HG02571 (cell line): ENCODE measurements around the gene SFRP2.

Source experiments
- ATAC-seq: cut with Tn5 transposase; IDR thresholded peaks from one replicate; pipeline ENCODE4 v1.9.1; 2021; ENCODE audit warnings: mild to moderate bottlenecking, moderate library complexity; ENCODE audit not compliant: unreplicated experiment

SFRP2 gene

GRCh38 chr4:153776601-153777000 lies 12.3 kb downstream of the SFRP2 start:
- ATAC-seq, result no peak

GRCh38 chr4:153773236-153773690 lies 15.6 kb downstream of the SFRP2 start:
- no peak for ATAC-seq

- ATAC-seq, result no peak
Measured at GRCh38 chr4:153771046-153771445, 17.8 kb downstream of the SFRP2 start.

- ATAC-seq, result no peak
Measured at GRCh38 chr4:153766758-153767157, 22.1 kb downstream of the SFRP2 start.

- ATAC-seq, result no peak
Measured at GRCh38 chr4:153765894-153766293, 23.0 kb downstream of the SFRP2 start.

GRCh38 chr4:153764601-153765368 lies 24.1 kb downstream of the SFRP2 start:
- ATAC-seq, result no peak

- no peak for ATAC-seq
Measured at GRCh38 chr4:153763404-153763803, 25.5 kb downstream of the SFRP2 start.

- no peak for ATAC-seq
Measured at GRCh38 chr4:153759407-153760316, 29.2 kb downstream of the SFRP2 start, which contains the start of gene RNF175. TSS of gene RNF175 (minus strand) at chr4:153760024. CDS start at chr4:153759862, 162 bp downstream.

- ATAC-seq, result no peak
Measured at GRCh38 chr4:153758688-153759406, 30.0 kb downstream of the SFRP2 start.

- ATAC-seq, result no peak
Measured at GRCh38 chr4:153758136-153758535, 30.7 kb downstream of the SFRP2 start.

GRCh38 chr4:153757407-153757806 lies 31.5 kb downstream of the SFRP2 start:
- ATAC-seq, result no peak

- ATAC-seq, result no peak
Measured at GRCh38 chr4:153755186-153755585, 33.7 kb downstream of the SFRP2 start.

GRCh38 chr4:153750197-153750817 lies 38.6 kb downstream of the SFRP2 start:
- peak; percentile 53 for ATAC-seq

- ATAC-seq, result no peak
Measured at GRCh38 chr4:153748378-153748777, 40.5 kb downstream of the SFRP2 start.

- no peak for ATAC-seq
Measured at GRCh38 chr4:153747406-153747955, 41.4 kb downstream of the SFRP2 start.

- ATAC-seq, result no peak
Measured at GRCh38 chr4:153745651-153746050, 43.2 kb downstream of the SFRP2 start.

- ATAC-seq, result no peak
Measured at GRCh38 chr4:153741541-153741940, 47.3 kb downstream of the SFRP2 start.

- no peak for ATAC-seq
Measured at GRCh38 chr4:153735906-153736461, 52.9 kb downstream of the SFRP2 start.

GRCh38 chr4:153733751-153734448 lies 55.0 kb downstream of the SFRP2 start:
- ATAC-seq, result no peak
